HEK293T (cell line): ENCODE data around the gene SMAD6.

ENCODE experiments used
- CTCF ChIA-PET: fragments of 350-600 bp; formaldehyde crosslinking; extraction: SDS; loops from one replicate; lab custom pipeline; 2021; ENCODE audit warnings: antibody characterized with exemption, inconsistent platforms; lab: Yijun Ruan, JAX
- POLR2A ChIA-PET: fragments of 350-600 bp; formaldehyde crosslinking; extraction: SDS; loops from one replicate; lab custom pipeline; 2020; ENCODE audit warnings: antibody characterized with exemption, inconsistent platforms; lab: Yijun Ruan, JAX
- DNase-seq: peaks from one replicate; pipeline ENCODE4 v3.0.0; 2012; ENCODE audit warnings: mixed read lengths; ENCODE audit errors: extremely low spot score
- ARNT ChIP-seq: fragments of 450-650 bp; IDR thresholded peaks from 2 replicates; pipeline ENCODE4 v1.6.1; 2017; ENCODE audit warnings: mild to moderate bottlenecking
- BHLHE40 ChIP-seq: fragments of 450-650 bp; IDR thresholded peaks from 2 replicates; pipeline ENCODE4 v1.6.1; 2016; ENCODE audit warnings: mild to moderate bottlenecking, moderate library complexity, borderline replicate concordance
- CTBP1 ChIP-seq: fragments of 450-650 bp; IDR thresholded peaks from 2 replicates; pipeline ENCODE4 v1.6.1; 2016; ENCODE audit warnings: borderline replicate concordance
- ELF4 ChIP-seq: fragments of 450-650 bp; IDR thresholded peaks from 2 replicates; pipeline ENCODE4 v1.6.1; 2017; ENCODE audit warnings: antibody characterized with exemption
- FOXA1 ChIP-seq: fragments of 450-650 bp; IDR thresholded peaks from 2 replicates; pipeline ENCODE4 v1.6.1; 2016; ENCODE audit warnings: mild to moderate bottlenecking
- FOXK2 ChIP-seq: fragments of 450-650 bp; IDR thresholded peaks from 2 replicates; pipeline ENCODE4 v1.6.1; 2016; ENCODE audit warnings: mild to moderate bottlenecking
- FOXM1 ChIP-seq: fragments of 450-650 bp; IDR thresholded peaks from 2 replicates; pipeline ENCODE4 v1.6.1; 2017; ENCODE audit warnings: mild to moderate bottlenecking, borderline replicate concordance
- HDGF ChIP-seq: fragments of 450-650 bp; IDR thresholded peaks from 2 replicates; pipeline ENCODE4 v1.6.1; 2017; ENCODE audit warnings: antibody characterized with exemption, borderline replicate concordance
- L3MBTL2 ChIP-seq: fragments of 450-650 bp; conservative IDR thresholded peaks from 2 replicates; pipeline ENCODE4 v1.6.1; 2016; ENCODE audit warnings: mild to moderate bottlenecking
- LEF1 ChIP-seq: fragments of 450-650 bp; IDR thresholded peaks from 2 replicates; pipeline ENCODE4 v1.6.1; 2017; ENCODE audit warnings: mild to moderate bottlenecking, borderline replicate concordance
- NFRKB ChIP-seq: fragments of 450-650 bp; IDR thresholded peaks from 2 replicates; pipeline ENCODE4 v1.6.1; 2016; ENCODE audit warnings: mild to moderate bottlenecking, moderate library complexity
- SP1 ChIP-seq: fragments of 450-650 bp; IDR thresholded peaks from 2 replicates; pipeline ENCODE4 v1.6.1; 2017
- SUZ12 ChIP-seq: fragments of 450-650 bp; IDR thresholded peaks from 2 replicates; pipeline ENCODE4 v1.6.1; 2016; ENCODE audit warnings: mild to moderate bottlenecking
- TARDBP ChIP-seq: fragments of 450-650 bp; IDR thresholded peaks from 2 replicates; pipeline ENCODE4 v1.6.1; 2016
- ZNF384 ChIP-seq: fragments of 450-650 bp; IDR thresholded peaks from 2 replicates; pipeline ENCODE4 v1.6.1; 2016
- TF ChIP-seq, protein P1 (sequence below): fragments of 450-650 bp; IDR thresholded peaks from 2 replicates; pipeline ENCODE4 v1.6.1; 2016

The SMAD6 gene

GRCh38 chr15:66744610-66745279, 42.7 kb downstream of the SMAD6 start:
- TF ChIP-seq ARNT (no peak), ZNF384 (no peak), NFRKB (no peak), FOXM1 (no peak), L3MBTL2 (no peak), FOXK2 (no peak), SP1 (no peak), CTBP1 (no peak), ELF4 (no peak), FOXA1 (no peak), HDGF (no peak), SUZ12 (no peak)
- TF ChIP-seq, protein P1, sequence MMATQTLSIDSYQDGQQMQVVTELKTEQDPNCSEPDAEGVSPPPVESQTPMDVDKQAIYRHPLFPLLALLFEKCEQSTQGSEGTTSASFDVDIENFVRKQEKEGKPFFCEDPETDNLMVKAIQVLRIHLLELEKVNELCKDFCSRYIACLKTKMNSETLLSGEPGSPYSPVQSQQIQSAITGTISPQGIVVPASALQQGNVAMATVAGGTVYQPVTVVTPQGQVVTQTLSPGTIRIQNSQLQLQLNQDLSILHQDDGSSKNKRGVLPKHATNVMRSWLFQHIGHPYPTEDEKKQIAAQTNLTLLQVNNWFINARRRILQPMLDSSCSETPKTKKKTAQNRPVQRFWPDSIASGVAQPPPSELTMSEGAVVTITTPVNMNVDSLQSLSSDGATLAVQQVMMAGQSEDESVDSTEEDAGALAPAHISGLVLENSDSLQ = no peak
- ChIA-PET CTCF (no interaction called here), POLR2A (interaction anchor here (0.7 kb wide), 1 partner anchor 31 kb away, joined by 3 read pairs; no protein-coding TSS in a partner anchor)
- no peak for DNase-seq

- ChIA-PET CTCF (no interaction called here), POLR2A (interaction anchor here (0.7 kb wide), 1 partner anchor 31 kb away, joined by 3 read pairs; no protein-coding TSS in a partner anchor)
- no peak for DNase-seq
- TF ChIP-seq ELF4 (no peak), FOXM1 (no peak), ARNT (no peak), TARDBP (no peak), BHLHE40 (no peak)
These were observed 43.6 kb downstream of the SMAD6 start for GRCh38 chr15:66745530-66746230.

DNA sequence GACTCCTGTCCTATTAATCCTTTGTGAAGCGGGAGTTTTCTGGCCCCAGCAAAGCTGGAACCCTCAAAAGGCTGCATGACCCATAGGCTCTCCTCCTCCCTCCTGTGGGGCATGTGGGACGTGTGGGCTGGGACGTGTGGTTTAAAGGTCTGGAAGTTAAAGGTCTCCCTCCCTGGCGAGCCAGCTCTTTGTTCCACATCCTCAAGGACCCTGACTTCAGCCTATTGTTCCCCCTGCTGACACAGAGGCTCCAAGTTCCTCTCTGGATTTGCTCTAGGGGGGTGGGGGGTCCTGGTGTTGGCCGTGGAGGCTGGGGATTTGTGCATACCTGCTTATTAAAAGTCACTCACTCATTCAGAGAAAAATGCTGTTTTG, 44.2 kb downstream of the SMAD6 start:
- CTCF ChIA-PET = no interaction called here
- TF ChIP-seq TARDBP (no peak), LEF1 (no peak), FOXA1 (no peak), BHLHE40 (no peak), HDGF (no peak), CTBP1 (no peak), ARNT (no peak), FOXK2 (no peak), SUZ12 (no peak)
- DNase-seq = no peak
- POLR2A ChIA-PET = no interaction called here

DNA sequence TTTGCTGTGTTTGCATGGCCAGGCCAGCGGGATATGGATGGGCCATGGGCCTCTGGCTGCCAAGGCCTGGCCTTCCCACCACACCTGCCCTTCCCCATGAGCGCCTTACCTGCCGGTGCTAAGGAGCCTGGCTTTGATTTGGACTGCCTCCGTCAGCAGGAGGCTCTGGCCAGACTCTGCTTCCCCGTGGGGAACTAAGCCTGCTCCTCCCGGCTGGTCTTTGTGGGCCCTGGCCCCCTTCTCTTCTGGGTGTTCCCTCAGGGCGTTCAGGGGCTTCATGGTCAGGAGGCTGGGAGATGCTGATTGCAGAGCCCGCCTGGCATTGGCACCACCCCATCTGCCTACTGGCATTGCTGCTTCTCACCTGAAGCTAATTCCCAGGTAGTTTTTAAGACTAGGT, 45.2 kb downstream of the SMAD6 start:
- TF ChIP-seq, protein P1 = no peak
- TF ChIP-seq ARNT (no peak), ELF4 (no peak), FOXM1 (no peak), CTBP1 (no peak), L3MBTL2 (no peak), FOXK2 (no peak), LEF1 (no peak), HDGF (no peak)
- no peak for DNase-seq
- ChIA-PET CTCF (no interaction called here), POLR2A (no interaction called here)

GRCh38 chr15:66747886-66748707, 46.1 kb downstream of the SMAD6 start:
- DNase-seq = no peak
- TF ChIP-seq ELF4 = no peak
- no peak for TF ChIP-seq FOXM1
- TF ChIP-seq, protein P1 = peak; percentile 67
- no peak for TF ChIP-seq L3MBTL2
- ChIA-PET POLR2A (no interaction called here), CTCF (interaction anchor here (0.7 to 1.2 kb wide), 2 partner anchors 12 to 27 kb away, joined by 3 to 5 read pairs; no protein-coding TSS in a partner anchor)

GRCh38 chr15:66748708-66749035, 46.6 kb downstream of the SMAD6 start:
- POLR2A ChIA-PET = no interaction called here
- TF ChIP-seq NFRKB (no peak), TARDBP (no peak), FOXK2 (no peak), SP1 (no peak), CTBP1 (no peak), ELF4 (no peak), L3MBTL2 (no peak)
- TF ChIP-seq, protein P1 = no peak
- no peak for DNase-seq
- CTCF ChIA-PET = interaction anchor here (0.7 to 1.2 kb wide), 2 partner anchors 13 to 26 kb away, joined by 3 to 5 read pairs; no protein-coding TSS in a partner anchor
